Measurements from ENCODE around the gene TMEM184A.

DNA sequence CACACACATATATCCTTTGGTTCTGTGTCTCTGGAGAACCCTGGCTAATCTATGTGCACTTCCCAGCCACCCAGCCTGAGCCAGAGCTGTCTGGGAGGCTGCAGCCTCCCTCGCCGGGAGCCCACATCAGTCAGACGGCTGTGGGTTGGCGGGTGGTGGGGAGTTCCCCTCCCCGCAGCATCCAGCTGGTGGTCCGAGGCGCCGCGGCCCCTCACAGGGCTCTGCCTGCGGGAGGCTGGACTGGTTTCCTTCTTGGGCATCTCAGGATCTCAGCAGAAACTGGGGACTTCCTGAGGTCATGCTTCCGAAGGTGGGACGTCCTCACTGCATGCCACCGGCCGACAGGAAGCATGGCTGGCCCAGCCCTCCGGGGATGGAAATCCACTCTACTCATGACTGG, 35.9 kb upstream of the TMEM184A start:
- TF ChIP-seq POLR2A (IDR thresholded peaks at IDR 0.05) (no peak), EP300 (IDR thresholded peaks at IDR 0.05) (no peak)
- TF ChIP-seq, protein P1, sequence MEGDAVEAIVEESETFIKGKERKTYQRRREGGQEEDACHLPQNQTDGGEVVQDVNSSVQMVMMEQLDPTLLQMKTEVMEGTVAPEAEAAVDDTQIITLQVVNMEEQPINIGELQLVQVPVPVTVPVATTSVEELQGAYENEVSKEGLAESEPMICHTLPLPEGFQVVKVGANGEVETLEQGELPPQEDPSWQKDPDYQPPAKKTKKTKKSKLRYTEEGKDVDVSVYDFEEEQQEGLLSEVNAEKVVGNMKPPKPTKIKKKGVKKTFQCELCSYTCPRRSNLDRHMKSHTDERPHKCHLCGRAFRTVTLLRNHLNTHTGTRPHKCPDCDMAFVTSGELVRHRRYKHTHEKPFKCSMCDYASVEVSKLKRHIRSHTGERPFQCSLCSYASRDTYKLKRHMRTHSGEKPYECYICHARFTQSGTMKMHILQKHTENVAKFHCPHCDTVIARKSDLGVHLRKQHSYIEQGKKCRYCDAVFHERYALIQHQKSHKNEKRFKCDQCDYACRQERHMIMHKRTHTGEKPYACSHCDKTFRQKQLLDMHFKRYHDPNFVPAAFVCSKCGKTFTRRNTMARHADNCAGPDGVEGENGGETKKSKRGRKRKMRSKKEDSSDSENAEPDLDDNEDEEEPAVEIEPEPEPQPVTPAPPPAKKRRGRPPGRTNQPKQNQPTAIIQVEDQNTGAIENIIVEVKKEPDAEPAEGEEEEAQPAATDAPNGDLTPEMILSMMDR (IDR thresholded peaks at IDR 0.05), result no peak
